ENCODE measurements around the gene PPM1E.

DNA sequence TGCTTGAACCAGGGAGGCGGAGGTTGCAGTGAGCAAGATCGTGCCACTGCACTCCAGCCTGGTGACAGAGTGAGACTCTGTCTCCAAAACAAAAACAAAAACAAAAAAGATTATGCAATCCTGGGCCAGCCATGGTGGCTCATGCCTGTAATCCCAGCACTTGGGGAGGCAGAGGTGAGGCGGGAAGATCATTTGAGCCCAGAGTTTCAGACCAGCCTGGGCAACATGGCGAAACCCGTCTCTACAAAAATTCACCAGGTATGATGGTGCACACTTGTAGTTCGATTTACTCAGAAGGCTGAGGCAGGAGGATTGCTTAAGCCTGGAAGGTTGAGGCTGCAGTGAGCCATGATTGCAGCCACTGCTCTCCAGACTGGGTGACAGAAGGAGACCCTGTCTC, 109.6 kb downstream of the PPM1E start:
- no peak for TF ChIP-seq CTCF (IDR thresholded peaks at IDR 0.05)
- TF ChIP-seq POLR2A (IDR thresholded peaks at IDR 0.05) = no peak

Data from body of pancreas (tissue), 4 donors.